ENCODE measurements around the gene COQ4.

- TF ChIP-seq CTCF (conservative IDR thresholded peaks at IDR 0.05; ENCODE audit: low read length) (no peak), EZH2phosphoT487 (IDR thresholded peaks at IDR 0.05; ENCODE audit: borderline replicate concordance) (no peak)
These were observed 36.2 kb downstream of the COQ4 start for GRCh38 chr9:128358861-128359260.

All from Loucy (cell line).